WERI-Rb-1 (cell line): Measurements from ENCODE around the gene NPTXR.

ENCODE experiments used
- DNase-seq: peaks from one replicate; pipeline ENCODE4 v3.0.0-alpha.2; 2020
- H3K27ac ChIP-seq: fragments of 250-450 bp; sonication (Bioruptor Pico); 2 replicates; pipeline ENCODE4 v1.5.1; 2020; ENCODE audit warnings: mild to moderate bottlenecking, moderate library complexity
- H3K27me3 ChIP-seq: fragments of 250-450 bp; sonication (Bioruptor Pico); 2 replicates; pipeline ENCODE4 v1.5.1; 2021; ENCODE audit warnings: mild to moderate bottlenecking, low read depth, moderate library complexity; ENCODE audit not compliant: insufficient read depth, severe bottlenecking
- H3K36me3 ChIP-seq: fragments of 250-450 bp; sonication (Bioruptor Pico); 2 replicates; pipeline ENCODE4 v1.5.1; 2020; ENCODE audit warnings: mild to moderate bottlenecking, moderate library complexity
- H3K4me3 ChIP-seq: 2 replicates; pipeline ENCODE4 v1.5.1; 2011; ENCODE audit warnings: low read depth, mild to moderate bottlenecking, control low read depth, low read length
- H3K9me3 ChIP-seq: fragments of 250-450 bp; sonication (Bioruptor Pico); 2 replicates; pipeline ENCODE4 v1.5.1; 2021; ENCODE audit warnings: mild to moderate bottlenecking, moderate library complexity; ENCODE audit not compliant: severe bottlenecking
- TF ChIP-seq, protein P1 (sequence below): IDR thresholded peaks from 2 replicates; pipeline ENCODE4 v1.5.1; 2011; ENCODE audit warnings: low read depth, mild to moderate bottlenecking, control low read depth, inconsistent platforms, low read length

Gene NPTXR

GRCh38 chr22:38834215-38834953 lies 9.4 kb downstream of the NPTXR start:
- Histone ChIP-seq H3K4me3 (no peak overlapping the region), H3K27me3 (no peaks in the 10 kb centered on the region)
- TF ChIP-seq, protein P1, sequence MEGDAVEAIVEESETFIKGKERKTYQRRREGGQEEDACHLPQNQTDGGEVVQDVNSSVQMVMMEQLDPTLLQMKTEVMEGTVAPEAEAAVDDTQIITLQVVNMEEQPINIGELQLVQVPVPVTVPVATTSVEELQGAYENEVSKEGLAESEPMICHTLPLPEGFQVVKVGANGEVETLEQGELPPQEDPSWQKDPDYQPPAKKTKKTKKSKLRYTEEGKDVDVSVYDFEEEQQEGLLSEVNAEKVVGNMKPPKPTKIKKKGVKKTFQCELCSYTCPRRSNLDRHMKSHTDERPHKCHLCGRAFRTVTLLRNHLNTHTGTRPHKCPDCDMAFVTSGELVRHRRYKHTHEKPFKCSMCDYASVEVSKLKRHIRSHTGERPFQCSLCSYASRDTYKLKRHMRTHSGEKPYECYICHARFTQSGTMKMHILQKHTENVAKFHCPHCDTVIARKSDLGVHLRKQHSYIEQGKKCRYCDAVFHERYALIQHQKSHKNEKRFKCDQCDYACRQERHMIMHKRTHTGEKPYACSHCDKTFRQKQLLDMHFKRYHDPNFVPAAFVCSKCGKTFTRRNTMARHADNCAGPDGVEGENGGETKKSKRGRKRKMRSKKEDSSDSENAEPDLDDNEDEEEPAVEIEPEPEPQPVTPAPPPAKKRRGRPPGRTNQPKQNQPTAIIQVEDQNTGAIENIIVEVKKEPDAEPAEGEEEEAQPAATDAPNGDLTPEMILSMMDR = no peak

DNA sequence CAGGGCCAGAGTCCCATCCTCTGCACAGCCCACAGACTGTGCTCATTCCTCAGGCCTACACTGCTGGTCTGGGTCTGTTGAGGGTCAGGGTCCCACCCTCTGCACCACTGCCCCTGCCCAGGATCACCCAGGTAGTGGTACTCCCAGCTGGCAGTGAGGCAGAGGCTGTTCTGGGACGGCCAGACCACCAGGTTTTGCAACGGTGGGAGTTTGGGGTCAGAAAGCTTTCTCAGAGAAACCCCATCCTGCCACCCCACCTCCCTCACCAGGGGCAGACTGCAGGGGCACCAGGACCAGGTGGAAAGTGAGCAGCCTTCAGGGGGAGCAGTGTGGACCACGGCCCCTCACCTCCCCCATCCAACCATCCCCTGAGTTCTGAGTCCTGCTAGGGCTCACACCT lies 10.8 kb downstream of the NPTXR start:
- H3K27ac ChIP-seq = no peak overlapping the region
- DNase-seq = no peak
- H3K4me3 ChIP-seq = no peak overlapping the region
- no peaks in the 10 kb centered on the region for H3K36me3 ChIP-seq
- H3K9me3 ChIP-seq = no peaks in the 10 kb centered on the region
- TF ChIP-seq, protein P1 = no peak
- H3K27me3 ChIP-seq = no peaks in the 10 kb centered on the region

More at GRCh38 chr22:38834215-38834953, 9.4 kb downstream of the NPTXR start:
- Histone ChIP-seq H3K27ac (no peak overlapping the region), H3K36me3 (no peaks in the 10 kb centered on the region; the same call in 1 of the 2 replicates), H3K9me3 (no peaks in the 10 kb centered on the region)
- no peak for DNase-seq

DNA sequence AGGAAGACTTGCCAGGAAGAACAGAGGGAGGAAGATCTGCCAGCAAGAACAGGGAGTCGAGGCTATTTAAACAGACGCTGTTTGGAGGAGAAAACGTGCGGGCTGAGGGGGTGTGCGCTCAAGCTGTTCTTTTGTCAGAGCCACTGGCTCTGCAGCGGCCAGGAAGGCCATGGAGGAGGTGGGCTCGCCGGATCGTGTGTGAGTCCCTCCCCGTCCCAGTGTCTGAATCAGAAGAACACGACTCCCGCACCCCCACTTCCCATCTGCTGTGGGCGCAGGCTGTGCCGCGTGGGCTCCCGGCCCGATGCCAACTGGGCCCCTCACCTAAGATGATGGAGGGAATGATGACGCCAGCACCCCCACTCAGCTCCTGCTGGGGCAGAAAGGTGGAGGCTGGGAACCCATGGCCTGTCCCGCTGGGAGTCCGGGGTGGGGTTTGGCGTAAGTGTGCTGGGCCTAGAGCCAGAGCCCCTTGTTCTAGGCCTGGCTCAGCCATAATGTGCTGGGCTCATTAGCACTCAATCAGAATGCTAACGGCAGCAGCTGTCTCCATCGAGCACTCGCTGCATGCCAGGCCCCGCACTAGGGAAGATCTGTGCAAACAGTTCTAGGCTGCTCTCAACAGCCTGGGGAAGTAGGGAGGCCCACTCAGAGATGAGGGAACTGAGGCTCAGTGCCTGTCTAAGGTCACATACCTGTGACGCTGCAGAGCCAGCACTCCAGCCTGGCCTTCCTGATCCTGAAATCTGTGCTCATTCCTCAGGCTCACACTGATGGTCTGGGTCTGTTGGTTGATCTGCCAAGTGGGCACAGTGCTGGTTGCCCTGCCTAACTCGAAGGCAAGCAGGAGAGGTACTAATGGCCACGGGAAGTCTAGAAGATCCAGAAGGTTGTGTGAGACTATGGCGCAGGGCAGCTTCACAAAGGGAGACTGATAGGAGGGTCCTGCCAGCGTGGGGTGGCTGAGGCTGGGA lies 11.5 kb downstream of the NPTXR start:
- Histone ChIP-seq H3K9me3 (no peaks in the 10 kb centered on the region), H3K27ac (no peak overlapping the region), H3K27me3 (no peaks in the 10 kb centered on the region), H3K4me3 (no peak overlapping the region), H3K36me3 (no peaks in the 10 kb centered on the region)
- TF ChIP-seq, protein P1 = no peak
- DNase-seq = no peak

DNA sequence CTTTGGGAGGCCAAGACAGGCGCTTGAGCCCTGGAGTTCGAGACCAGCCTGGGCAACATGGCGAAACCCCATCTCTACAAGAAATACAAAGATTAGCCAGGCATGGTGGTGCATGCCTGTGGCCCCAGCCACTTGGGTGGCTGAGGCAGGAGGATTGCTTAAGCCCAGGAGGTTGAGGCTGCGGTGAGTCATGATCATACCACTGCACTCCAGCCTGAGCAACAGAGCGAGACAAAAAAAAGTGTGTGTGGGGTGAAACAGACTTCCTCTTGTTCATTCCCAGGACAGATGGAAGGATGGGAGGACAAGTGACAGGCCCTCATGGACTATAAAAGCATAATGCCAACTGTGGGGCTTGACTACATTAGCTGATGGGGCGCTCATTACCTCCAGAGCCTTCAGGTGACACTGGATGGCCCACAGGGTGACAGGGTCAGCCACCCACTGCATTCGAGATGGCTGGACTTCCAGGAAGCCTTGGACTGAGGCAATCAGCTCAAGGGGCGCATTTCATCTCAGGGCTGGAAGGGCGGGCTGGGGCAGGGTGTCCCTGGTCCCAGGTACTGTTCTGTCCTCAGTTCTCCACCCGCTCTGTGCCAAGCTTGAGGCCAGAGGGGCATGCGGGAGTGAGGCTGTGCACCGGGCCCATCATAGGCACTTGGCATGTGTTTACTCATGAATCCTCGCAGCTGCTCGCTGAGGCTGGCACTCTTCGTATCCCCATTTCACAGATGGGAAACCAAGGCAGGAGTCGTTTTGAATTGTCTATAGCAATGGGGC lies 12.5 kb downstream of the NPTXR start:
- TF ChIP-seq, protein P1 = no peak
- Histone ChIP-seq H3K27me3 (no peaks in the 10 kb centered on the region), H3K36me3 (no peaks in the 10 kb centered on the region), H3K4me3 (no peak overlapping the region), H3K27ac (no peak overlapping the region), H3K9me3 (no peaks in the 10 kb centered on the region)
- no peak for DNase-seq

- TF ChIP-seq, protein P1 = no peak
- Histone ChIP-seq H3K27ac (no peak overlapping the region), H3K27me3 (no peaks in the 10 kb centered on the region)
Observed at GRCh38 chr22:38830845-38831108, 13.1 kb downstream of the NPTXR start.

More at GRCh38 chr22:38830845-38831108, 13.1 kb downstream of the NPTXR start:
- Histone ChIP-seq H3K36me3 (no peaks in the 10 kb centered on the region), H3K9me3 (no peaks in the 10 kb centered on the region), H3K4me3 (no peak overlapping the region)
- DNase-seq = no peak
